ENCODE measurements around the gene TOE1. TPM values are rescaled to one million over a fixed set of nuclear protein-coding genes. Genes with fewer than 3 reads are reported as not detected.

Gene TOE1
- total RNA-seq, 1 donor from 2014 or later, result 28.8 TPM

DNA sequence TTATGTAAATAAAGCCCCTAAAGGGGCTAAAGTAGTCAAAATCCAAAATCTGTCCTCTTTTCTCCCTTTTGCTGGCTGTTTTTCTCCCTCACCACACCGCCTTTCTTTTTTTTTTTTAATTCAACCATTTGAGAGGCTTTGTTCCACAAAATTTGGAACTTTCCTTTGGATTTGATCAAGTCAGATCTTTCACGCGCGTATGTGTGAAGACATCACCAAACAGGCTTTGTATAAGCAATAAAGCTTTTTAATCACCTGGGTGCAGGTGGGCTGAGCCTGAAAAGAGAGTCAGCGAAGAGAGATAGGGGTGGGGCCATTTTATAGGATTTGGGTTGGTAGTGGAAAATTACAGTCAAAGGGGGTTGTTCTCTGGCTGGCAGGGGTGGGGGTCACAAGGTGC is 18.5 kb upstream of the TOE1 start:
- no peak overlapping the region for H3K27ac Mint-ChIP-seq (ENCODE audit: unreplicated experiment)
- no peak overlapping the region for H3K4me3 Mint-ChIP-seq

DNA sequence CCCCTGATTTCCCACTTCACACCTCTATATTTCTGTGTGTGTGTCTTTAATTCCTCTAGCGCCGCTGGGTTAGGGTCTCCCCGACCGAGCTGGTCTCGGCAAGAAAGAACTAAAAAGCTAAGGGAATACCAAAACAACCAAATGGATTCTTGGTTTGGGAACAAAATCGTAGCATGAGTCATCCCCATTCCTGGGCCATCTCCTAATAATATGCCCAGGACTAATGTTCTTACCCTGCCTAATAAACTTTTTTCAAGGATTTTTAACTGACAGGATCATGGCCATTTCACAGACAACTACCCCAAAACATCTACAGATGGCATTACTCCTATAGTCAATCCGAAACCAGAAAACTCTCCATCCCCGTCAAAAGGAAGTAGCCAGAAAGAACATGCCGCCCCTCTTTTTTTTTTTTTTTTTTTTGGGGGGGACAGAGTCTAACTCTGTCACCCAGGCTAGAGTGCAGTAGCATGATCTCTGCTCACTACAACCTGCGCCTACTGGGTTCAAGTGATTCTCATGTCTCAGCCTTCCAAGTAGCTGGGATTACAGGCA is 17.4 kb upstream of the TOE1 start:
- Mint-ChIP-seq H3K4me1 (peaks cover 24% of the 10 kb centered on the region), H3K9me3 (no peaks in the 10 kb centered on the region), H3K36me3 (ENCODE audit: low read depth) (no peaks in the 10 kb centered on the region), H3K27ac (ENCODE audit: unreplicated experiment) (no peak overlapping the region), H3K4me3 (no peak overlapping the region), H3K27me3 (ENCODE audit: low read depth) (no peaks in the 10 kb centered on the region)
- DNase-seq (ENCODE audit: low read depth, low spot score), result no peak
- TF ChIP-seq, protein P1, sequence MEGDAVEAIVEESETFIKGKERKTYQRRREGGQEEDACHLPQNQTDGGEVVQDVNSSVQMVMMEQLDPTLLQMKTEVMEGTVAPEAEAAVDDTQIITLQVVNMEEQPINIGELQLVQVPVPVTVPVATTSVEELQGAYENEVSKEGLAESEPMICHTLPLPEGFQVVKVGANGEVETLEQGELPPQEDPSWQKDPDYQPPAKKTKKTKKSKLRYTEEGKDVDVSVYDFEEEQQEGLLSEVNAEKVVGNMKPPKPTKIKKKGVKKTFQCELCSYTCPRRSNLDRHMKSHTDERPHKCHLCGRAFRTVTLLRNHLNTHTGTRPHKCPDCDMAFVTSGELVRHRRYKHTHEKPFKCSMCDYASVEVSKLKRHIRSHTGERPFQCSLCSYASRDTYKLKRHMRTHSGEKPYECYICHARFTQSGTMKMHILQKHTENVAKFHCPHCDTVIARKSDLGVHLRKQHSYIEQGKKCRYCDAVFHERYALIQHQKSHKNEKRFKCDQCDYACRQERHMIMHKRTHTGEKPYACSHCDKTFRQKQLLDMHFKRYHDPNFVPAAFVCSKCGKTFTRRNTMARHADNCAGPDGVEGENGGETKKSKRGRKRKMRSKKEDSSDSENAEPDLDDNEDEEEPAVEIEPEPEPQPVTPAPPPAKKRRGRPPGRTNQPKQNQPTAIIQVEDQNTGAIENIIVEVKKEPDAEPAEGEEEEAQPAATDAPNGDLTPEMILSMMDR (conservative IDR thresholded peaks at IDR 0.05), result no peak

More for the DNA sequence above, 18.5 kb upstream of the TOE1 start:
- H3K36me3 Mint-ChIP-seq (ENCODE audit: low read depth), result no peaks in the 10 kb centered on the region
- no peaks in the 10 kb centered on the region for H3K27me3 Mint-ChIP-seq (ENCODE audit: low read depth)
- DNase-seq (ENCODE audit: low read depth, low spot score), result no peak
- TF ChIP-seq, protein P1 (conservative IDR thresholded peaks at IDR 0.05), result no peak
- peaks cover 20% of the 10 kb centered on the region for H3K4me1 Mint-ChIP-seq
- H3K9me3 Mint-ChIP-seq, result no peaks in the 10 kb centered on the region

DNA sequence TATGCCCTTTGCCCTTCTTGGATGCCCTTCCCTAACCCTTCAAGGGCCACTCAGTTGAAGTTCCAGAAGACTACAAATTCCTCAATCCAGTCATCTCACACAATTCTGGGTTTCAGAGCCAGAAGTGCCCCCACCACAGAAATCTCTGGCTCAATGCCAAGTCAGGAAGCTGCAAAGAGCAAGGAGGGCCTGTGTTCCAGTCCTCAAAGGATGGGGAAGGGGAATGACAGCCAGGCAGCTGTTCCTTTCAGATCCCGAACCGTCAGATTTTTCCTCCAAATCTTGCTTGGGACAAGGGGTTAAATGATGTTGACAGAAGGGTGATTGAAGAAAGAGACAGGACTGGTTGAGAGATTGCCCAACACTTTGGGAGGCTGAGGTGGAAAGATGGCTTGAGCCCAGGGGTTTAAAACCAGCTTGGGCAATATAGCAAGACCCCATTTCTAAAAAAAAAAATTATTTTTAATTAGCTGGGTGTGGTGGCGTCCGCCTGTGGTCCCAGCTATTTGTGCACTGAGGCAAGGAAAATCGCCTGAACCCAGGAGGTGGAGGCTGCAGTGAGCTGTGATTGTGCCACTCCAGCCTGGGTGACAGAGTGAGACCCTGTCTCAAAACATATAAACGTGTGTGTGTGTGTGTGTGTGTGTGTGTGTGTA is 14.0 kb upstream of the TOE1 start:
- Mint-ChIP-seq H3K36me3 (ENCODE audit: low read depth) (peaks cover 5% of the 10 kb centered on the region), H3K4me3 (peak overlapping the region; percentile 82), H3K27ac (ENCODE audit: unreplicated experiment) (peak overlapping the region; percentile 95), H3K9me3 (no peaks in the 10 kb centered on the region), H3K4me1 (peaks cover 45% of the 10 kb centered on the region), H3K27me3 (ENCODE audit: low read depth) (no peaks in the 10 kb centered on the region)
- DNase-seq (ENCODE audit: low read depth, low spot score), result no peak
- TF ChIP-seq, protein P1 (conservative IDR thresholded peaks at IDR 0.05), result no peak

DNA sequence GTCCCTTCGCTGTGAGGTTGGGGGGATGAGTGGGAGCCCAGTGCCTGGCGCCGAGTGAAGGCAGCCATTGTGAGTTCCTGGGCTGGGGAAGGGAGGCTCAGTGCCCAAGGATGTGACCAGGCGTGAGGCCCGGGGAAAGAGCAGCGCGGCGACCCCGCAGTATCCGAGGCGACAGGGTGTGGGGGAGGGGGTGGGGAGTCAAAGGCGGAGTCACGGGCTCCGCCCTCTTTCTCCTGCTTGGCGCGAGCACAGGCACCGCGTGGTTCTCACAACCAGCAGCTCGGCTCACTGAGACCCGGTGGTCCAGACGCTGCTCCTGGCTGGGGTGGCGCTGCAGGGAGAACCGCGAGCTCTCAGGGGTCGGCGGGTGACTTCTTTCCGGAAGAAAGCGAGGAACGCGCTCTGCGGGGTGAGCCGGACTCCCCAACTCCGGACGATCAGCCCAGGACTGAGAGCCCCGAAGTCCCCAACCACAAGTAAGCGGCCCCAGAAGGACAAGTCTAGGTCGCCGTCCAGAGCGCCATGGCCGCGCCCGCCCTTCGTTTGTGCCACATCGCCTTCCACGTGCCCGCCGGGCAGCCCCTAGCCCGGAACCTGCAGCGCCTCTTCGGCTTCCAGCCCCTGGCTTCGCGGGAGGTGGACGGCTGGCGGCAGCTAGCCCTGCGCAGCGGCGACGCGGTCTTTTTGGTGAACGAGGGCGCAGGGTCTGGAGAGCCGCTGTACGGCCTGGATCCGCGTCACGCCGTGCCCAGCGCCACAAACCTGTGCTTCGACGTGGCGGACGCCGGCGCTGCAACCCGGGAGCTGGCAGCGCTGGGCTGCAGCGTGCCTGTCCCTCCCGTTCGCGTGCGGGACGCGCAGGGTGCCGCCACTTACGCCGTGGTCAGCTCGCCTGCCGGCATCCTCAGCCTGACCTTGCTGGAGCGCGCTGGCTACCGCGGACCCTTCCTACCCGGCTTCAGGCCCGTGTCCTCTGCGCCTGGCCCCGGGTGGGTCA is 13.0 kb upstream of the TOE1 start, which contains the start of gene HPDL:
Gene HPDL, plus strand, starts transcription at position 269 of the 997 bp plus-strand sequence. Its CDS starts 254 bp downstream, at position 523.
- Mint-ChIP-seq H3K36me3 (ENCODE audit: low read depth) (peaks cover 5% of the 10 kb centered on the region), H3K9me3 (no peaks in the 10 kb centered on the region)
- TF ChIP-seq, protein P1 (conservative IDR thresholded peaks at IDR 0.05), result no peak

More for the DNA sequence above, 13.0 kb upstream of the TOE1 start, which contains the start of gene HPDL:
- H3K4me3 Mint-ChIP-seq, result peak within 1 kb of the TSS; percentile 82
- H3K27ac Mint-ChIP-seq (ENCODE audit: unreplicated experiment), result peak within 1 kb of the TSS; percentile 95
- no peaks in the 10 kb centered on the region for H3K27me3 Mint-ChIP-seq (ENCODE audit: low read depth)
- H3K4me1 Mint-ChIP-seq, result peaks cover 39% of the 10 kb centered on the region
- peak; percentile 63 for DNase-seq (ENCODE audit: low read depth, low spot score)
